Panc1 (cell line): Measurements from ENCODE around the gene SMCHD1. TPM values are rescaled to one million over a fixed set of nuclear protein-coding genes. Genes with fewer than 3 reads are reported as not detected.

Source experiments
- ATAC-seq: fragments of 200-7000 bp; cut with Tn5 transposase; 2 replicates; pipeline ENCODE4 v1.9.1; 2020; ENCODE audit warnings: mild to moderate bottlenecking, moderate library complexity
- BruUV-seq: library from RNA; stranded (reverse); fragments of 400-500 nt; replicated peaks from 2 replicates; lab custom pipeline; 2021; lab: Mats Ljungman, UMichigan
- CTCF ChIA-PET: fragments of 300-600 bp; sonication (Branson Sonifier 250); formaldehyde crosslinking; loops from one replicate; lab custom pipeline; 2022; ENCODE audit warnings: antibody characterized with exemption; lab: Charles Lee
- POLR2A ChIA-PET: fragments of 300-600 bp; sonication (Branson Sonifier 250); formaldehyde crosslinking; loops from one replicate; lab custom pipeline; 2022; ENCODE audit warnings: antibody characterized with exemption; lab: Charles Lee
- DNase-seq: peaks from one replicate; pipeline ENCODE4 v3.0.0-alpha.2; 2010; ENCODE audit warnings: low read depth, low spot score
- H3K27ac ChIP-seq: 2 replicates; pipeline ENCODE4 v1.5.1; 2011; ENCODE audit warnings: mild to moderate bottlenecking, low read length, inconsistent platforms
- H3K27me3 ChIP-seq: fragments of 200-500 bp; sonication (Bioruptor generic); 2 replicates; pipeline ENCODE4 v1.6.0; 2014; ENCODE audit warnings: low read length, inconsistent platforms; ENCODE audit not compliant: control insufficient read depth, insufficient read depth
- H3K36me3 ChIP-seq: fragments of 200-500 bp; sonication (Bioruptor generic); 2 replicates; pipeline ENCODE4 v1.5.1; 2014; ENCODE audit warnings: inconsistent platforms, mild to moderate bottlenecking, low read length, moderate library complexity; ENCODE audit not compliant: control insufficient read depth, insufficient read depth
- H3K4me1 ChIP-seq: 2 replicates; pipeline ENCODE4 v1.5.1; 2011; ENCODE audit warnings: inconsistent platforms, mild to moderate bottlenecking, low read length, moderate library complexity; ENCODE audit not compliant: control insufficient read depth, insufficient read depth
- H3K4me3 ChIP-seq, 2 experiments: 2 replicates each; pipeline ENCODE4 v1.5.1; 2011 to 2012; ENCODE audit warnings: low read depth in 2 of 2, low read length in 2 of 2, mild to moderate bottlenecking in 2 of 2, inconsistent platforms in 1 of 2, moderate library complexity in 1 of 2
- H3K9me3 ChIP-seq: fragments of 200-500 bp; sonication (Bioruptor generic); 2 replicates; pipeline ENCODE4 v1.5.1; 2014; ENCODE audit warnings: low read depth, mild to moderate bottlenecking, inconsistent platforms, low read length, moderate library complexity; ENCODE audit not compliant: control insufficient read depth, insufficient read depth
- CTCF ChIP-seq: fragments of 450-650 bp; IDR thresholded peaks from 2 replicates; pipeline ENCODE4 v1.5.1; 2017; ENCODE audit warnings: mild to moderate bottlenecking
- POLR2AphosphoS5 ChIP-seq: IDR thresholded peaks from 2 replicates; pipeline ENCODE4 v1.6.1; 2012; ENCODE audit warnings: mild to moderate bottlenecking, low read depth, low read length, moderate library complexity
- REST ChIP-seq, 2 experiments: IDR thresholded peaks; 2 replicates each; pipeline ENCODE4 v1.6.1; 2011 to 2012; ENCODE audit warnings: low read depth in 2 of 2, control low read depth in 1 of 2, low read length in 1 of 2, mild to moderate bottlenecking in 1 of 2, moderate library complexity in 1 of 2; ENCODE audit not compliant: insufficient read depth in 1 of 2
- SIN3A ChIP-seq: IDR thresholded peaks from 2 replicates; pipeline ENCODE4 v1.6.1; 2012; ENCODE audit warnings: low read depth, mild to moderate bottlenecking, low read length, moderate library complexity, borderline replicate concordance; ENCODE audit not compliant: insufficient read depth
- TCF7L2 ChIP-seq: IDR thresholded peaks from 2 replicates; pipeline ENCODE4 v1.6.1; 2011; ENCODE audit warnings: mild to moderate bottlenecking, low read depth, low read length, inconsistent platforms
- in situ Hi-C: cut with HindIII; loops from 2 replicates; pipeline ENCODE4 v1.10.0; 2016; ENCODE audit warnings: low sequenced_read_pairs, low pct_unique_long_range_greater_than_20kb
- intact Hi-C: fragments of 100-400 bp; cut with micrococcal nuclease; formaldehyde crosslinking; loops from one replicate; pipeline ENCODE4 v1.10.0; 2022; ENCODE audit not compliant: unreplicated experiment
- total RNA-seq: library from RNA; stranded (reverse); gene quantifications from one replicate; pipeline ENCODE4 v1.2.1, GENCODE V29; 2021; ENCODE audit not compliant: unreplicated experiment

The SMCHD1 gene
- total RNA-seq, 1 experiment from 2014 or later = 40.9 TPM

- Histone ChIP-seq H3K4me3 (no peak overlapping the region), H3K9me3 (no peaks in the 10 kb centered on the region), H3K27ac (no peak overlapping the region), H3K36me3 (peaks cover 51% of the 10 kb centered on the region), H3K27me3 (no peaks in the 10 kb centered on the region), H3K4me1 (no peaks in the 10 kb centered on the region)
- CTCF ChIA-PET = no interaction called here
- ATAC-seq (no peak), DNase-seq (no peak)
- TF ChIP-seq CTCF (no peak), SIN3A (no peak), POLR2AphosphoS5 (no peak), TCF7L2 (no peak), REST (IDR thresholded peaks at IDR 0.05; ENCODE audit: insufficient read depth in 1 of 2, low read depth in 2 of 2, low read length in 1 of 2) (no peak)
- POLR2A ChIA-PET = no interaction called here
- no TSS peak for BruUV-seq
- in situ Hi-C loops = no loop called here
- intact Hi-C loops = no loop called here
Observed at GRCh38 chr18:2609604-2610003, 45.9 kb upstream of the SMCHD1 start.

GRCh38 chr18:2610549-2610948 lies 45.0 kb upstream of the SMCHD1 start:
- CTCF ChIA-PET = interaction anchor here (0.5 kb wide), 1 partner anchor 20 kb away, joined by 8 read pairs; no protein-coding TSS in a partner anchor
- in situ Hi-C loops = no loop called here

More at GRCh38 chr18:2610549-2610948, 45.0 kb upstream of the SMCHD1 start:
- Histone ChIP-seq H3K4me3 (no peak overlapping the region), H3K27me3 (no peaks in the 10 kb centered on the region), H3K4me1 (no peaks in the 10 kb centered on the region), H3K9me3 (no peaks in the 10 kb centered on the region), H3K36me3 (peaks cover 48% of the 10 kb centered on the region), H3K27ac (no peak overlapping the region)
- no TSS peak for BruUV-seq
- intact Hi-C loops = no loop called here
- POLR2A ChIA-PET = no interaction called here
- DNase-seq (no peak), ATAC-seq (no peak)
- TF ChIP-seq POLR2AphosphoS5 = no peak
- no peak for TF ChIP-seq TCF7L2
- TF ChIP-seq SIN3A = no peak
- no peak for TF ChIP-seq REST (IDR thresholded peaks at IDR 0.05; ENCODE audit: insufficient read depth in 1 of 2, low read depth in 2 of 2, low read length in 1 of 2)
- TF ChIP-seq CTCF = no peak
